GM19324 (cell line): Measurements from ENCODE around the gene ACAA1.
"Not testable (repeated sequence)": the region's sequence is repeated elsewhere in the genome, so short reads cannot be mapped to it uniquely, and the experiment has no call there.

Experiments used
- ATAC-seq: cut with Tn5 transposase; IDR thresholded peaks from one replicate; pipeline ENCODE4 v1.9.1; 2021; ENCODE audit warnings: mild to moderate bottlenecking, moderate library complexity; ENCODE audit not compliant: unreplicated experiment, low FRiP score

Gene ACAA1

GRCh38 chr3:38108649-38109579 is 28.0 kb downstream of the ACAA1 start:
- no peak for ATAC-seq

GRCh38 chr3:38107911-38108648 is 28.8 kb downstream of the ACAA1 start:
- no peak for ATAC-seq

GRCh38 chr3:38105525-38105924 is 31.4 kb downstream of the ACAA1 start:
- ATAC-seq = no peak

GRCh38 chr3:38102444-38102814 is 34.5 kb downstream of the ACAA1 start:
- no peak for ATAC-seq

- no peak for ATAC-seq
These were observed 35.0 kb downstream of the ACAA1 start for GRCh38 chr3:38101811-38102443.

GRCh38 chr3:38100498-38100897 is 36.4 kb downstream of the ACAA1 start:
- ATAC-seq = no peak

- ATAC-seq = no peak
These were observed 37.4 kb downstream of the ACAA1 start for GRCh38 chr3:38099518-38099917.

- no peak for ATAC-seq
These were observed 38.6 kb downstream of the ACAA1 start for GRCh38 chr3:38098376-38098723.

GRCh38 chr3:38097446-38098375 is 39.2 kb downstream of the ACAA1 start:
- ATAC-seq = no peak

- no peak for ATAC-seq
These were observed 41.1 kb downstream of the ACAA1 start for GRCh38 chr3:38095669-38096483.

- no peak for ATAC-seq
These were observed 41.9 kb downstream of the ACAA1 start for GRCh38 chr3:38094999-38095398.

- no peak for ATAC-seq
These were observed 46.5 kb downstream of the ACAA1 start for GRCh38 chr3:38090453-38090852.

- no peak for ATAC-seq
These were observed 47.8 kb downstream of the ACAA1 start for GRCh38 chr3:38089163-38089562.

- ATAC-seq = no peak
These were observed 48.5 kb downstream of the ACAA1 start for GRCh38 chr3:38088126-38089078.

- ATAC-seq = not testable (repeated sequence)
These were observed 49.6 kb downstream of the ACAA1 start for GRCh38 chr3:38087278-38087677.

GRCh38 chr3:38086496-38086895 is 50.4 kb downstream of the ACAA1 start:
- no peak for ATAC-seq

GRCh38 chr3:38085943-38086324 is 51.0 kb downstream of the ACAA1 start:
- ATAC-seq = no peak

- no peak for ATAC-seq
These were observed 51.5 kb downstream of the ACAA1 start for GRCh38 chr3:38085311-38085942.
